DOHH2 (cell line): Measurements from ENCODE around the gene LAMA5.

Source experiments
- H3F3A ChIP-seq: fragments of 200-600 bp; sonication (generic), shearing (Covaris generic); 2 replicates; pipeline ENCODE4 v1.6.0; 2016; ENCODE audit warnings: antibody characterized with exemption, mild to moderate bottlenecking; ENCODE audit not compliant: control insufficient read depth, insufficient read depth
- H3K27ac ChIP-seq: fragments of 200-600 bp; sonication (generic); 2 replicates; pipeline ENCODE4 v1.5.1; 2014; ENCODE audit warnings: low read depth, mild to moderate bottlenecking, low read length, moderate library complexity
- H3K27me3 ChIP-seq: fragments of 200-600 bp; sonication (generic); 2 replicates; pipeline ENCODE4 v1.6.1; 2014; ENCODE audit warnings: mild to moderate bottlenecking, low read length, mixed read lengths; ENCODE audit not compliant: control insufficient read depth
- H3K36me3 ChIP-seq: fragments of 200-600 bp; sonication (generic); 2 replicates; pipeline ENCODE4 v1.6.1; 2014; ENCODE audit warnings: mild to moderate bottlenecking, low read length, moderate library complexity, mixed read lengths; ENCODE audit not compliant: control insufficient read depth
- H3K4me1 ChIP-seq: fragments of 200-600 bp; sonication (generic); 2 replicates; pipeline ENCODE4 v1.6.1; 2014; ENCODE audit warnings: mild to moderate bottlenecking, low read length, mixed read lengths; ENCODE audit not compliant: control insufficient read depth
- H3K4me2 ChIP-seq: fragments of 200-600 bp; sonication (generic); 2 replicates; pipeline ENCODE4 v1.6.0; 2014; ENCODE audit warnings: mild to moderate bottlenecking, low read length, moderate library complexity
- H3K4me3 ChIP-seq: fragments of 200-600 bp; sonication (generic); 2 replicates; pipeline ENCODE4 v1.5.1; 2014; ENCODE audit warnings: mild to moderate bottlenecking, low read length, mixed read lengths
- H3K79me2 ChIP-seq: fragments of 200-600 bp; sonication (generic); 2 replicates; pipeline ENCODE4 v1.6.1; 2014; ENCODE audit warnings: mild to moderate bottlenecking, low read length, mixed read lengths; ENCODE audit not compliant: control insufficient read depth
- H3K9me2 ChIP-seq: fragments of 200-600 bp; sonication (generic); replicated peaks from 2 replicates; pipeline ENCODE4 v1.6.1; 2014; ENCODE audit warnings: mild to moderate bottlenecking, low read length, mixed read lengths; ENCODE audit not compliant: control insufficient read depth
- H3K9me3 ChIP-seq: fragments of 200-600 bp; sonication (generic); 2 replicates; pipeline ENCODE4 v1.6.1; 2014; ENCODE audit warnings: antibody characterized with exemption, low read length, mixed read lengths; ENCODE audit not compliant: control insufficient read depth, insufficient read depth
- H4K20me1 ChIP-seq: fragments of 200-600 bp; sonication (generic); 2 replicates; pipeline ENCODE4 v1.6.0; 2014; ENCODE audit warnings: low read depth, mild to moderate bottlenecking, antibody characterized with exemption, low read length, moderate library complexity; ENCODE audit not compliant: control insufficient read depth, insufficient read depth
- EZH2phosphoT487 ChIP-seq: fragments of 200-600 bp; sonication (generic); IDR thresholded peaks from 2 replicates; pipeline ENCODE4 v1.6.1; 2017; ENCODE audit warnings: borderline replicate concordance, mild to moderate bottlenecking, antibody characterized with exemption, low read length, moderate library complexity, mixed read lengths
- TF ChIP-seq, protein P1 (sequence below): fragments of 200-600 bp; sonication (generic); IDR thresholded peaks from one replicate; pipeline ENCODE4 v1.5.1; 2014; ENCODE audit warnings: antibody characterized with exemption, mild to moderate bottlenecking, low read depth, low read length; ENCODE audit not compliant: poor library complexity, severe bottlenecking

The LAMA5 gene

DNA sequence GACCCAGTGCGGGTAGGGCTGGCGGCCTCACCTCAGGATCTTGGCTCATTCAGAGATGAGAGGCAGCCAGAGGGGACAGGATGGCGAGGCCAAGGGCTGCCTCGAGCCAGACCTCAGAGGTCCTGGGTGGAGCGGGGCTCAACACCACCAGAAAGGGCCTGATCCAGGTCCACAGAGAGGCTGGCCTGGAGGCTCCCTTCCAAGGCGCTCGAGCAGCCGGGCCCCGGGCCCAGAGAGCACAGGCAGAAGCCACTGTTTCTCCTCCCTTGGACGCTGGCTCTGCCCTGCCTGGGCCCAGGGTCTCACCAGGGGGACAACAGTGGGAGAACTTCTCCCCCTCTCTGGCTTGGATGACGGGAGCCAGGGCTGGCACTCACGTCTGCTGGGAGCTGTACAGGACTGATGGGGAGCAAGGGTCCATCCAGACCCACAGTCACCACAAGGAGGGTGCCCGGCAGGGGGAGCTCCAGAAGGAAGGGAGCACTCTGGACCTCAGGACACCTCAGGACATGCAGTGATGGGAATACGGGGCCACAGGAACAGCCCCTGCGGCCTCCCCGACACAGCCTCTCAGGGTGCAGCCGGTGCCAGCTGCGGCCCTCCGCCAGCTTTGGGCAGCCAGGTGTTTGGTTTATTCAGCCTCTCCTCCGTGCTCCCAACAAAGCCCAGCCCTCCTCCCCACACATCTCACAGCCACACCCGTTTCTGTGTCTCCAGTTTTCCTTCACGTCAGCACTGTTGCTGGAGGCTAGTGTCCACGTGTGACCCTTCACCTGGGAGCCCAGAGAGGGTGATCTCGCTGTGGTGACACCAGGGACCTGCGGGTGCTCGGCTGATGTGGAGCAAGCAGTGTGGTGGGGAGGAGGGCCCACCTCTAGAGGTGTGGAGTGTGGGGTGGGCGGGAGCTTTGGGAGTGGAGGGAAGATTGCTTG is 28.5 kb upstream of the LAMA5 start:
- Histone ChIP-seq H3K9me2 (no peaks in the 10 kb centered on the region), H3K4me1 (no peaks in the 10 kb centered on the region), H3K4me2 (no peak overlapping the region), H3K27me3 (no peaks in the 10 kb centered on the region), H3K36me3 (peaks cover 21% of the 10 kb centered on the region), H3K27ac (no peak overlapping the region), H3F3A (peaks cover 1% of the 10 kb centered on the region), H4K20me1 (no peaks in the 10 kb centered on the region), H3K4me3 (no peak overlapping the region), H3K9me3 (no peaks in the 10 kb centered on the region; the same call in 1 of the 2 replicates), H3K79me2 (no peaks in the 10 kb centered on the region)
- TF ChIP-seq, protein P1, sequence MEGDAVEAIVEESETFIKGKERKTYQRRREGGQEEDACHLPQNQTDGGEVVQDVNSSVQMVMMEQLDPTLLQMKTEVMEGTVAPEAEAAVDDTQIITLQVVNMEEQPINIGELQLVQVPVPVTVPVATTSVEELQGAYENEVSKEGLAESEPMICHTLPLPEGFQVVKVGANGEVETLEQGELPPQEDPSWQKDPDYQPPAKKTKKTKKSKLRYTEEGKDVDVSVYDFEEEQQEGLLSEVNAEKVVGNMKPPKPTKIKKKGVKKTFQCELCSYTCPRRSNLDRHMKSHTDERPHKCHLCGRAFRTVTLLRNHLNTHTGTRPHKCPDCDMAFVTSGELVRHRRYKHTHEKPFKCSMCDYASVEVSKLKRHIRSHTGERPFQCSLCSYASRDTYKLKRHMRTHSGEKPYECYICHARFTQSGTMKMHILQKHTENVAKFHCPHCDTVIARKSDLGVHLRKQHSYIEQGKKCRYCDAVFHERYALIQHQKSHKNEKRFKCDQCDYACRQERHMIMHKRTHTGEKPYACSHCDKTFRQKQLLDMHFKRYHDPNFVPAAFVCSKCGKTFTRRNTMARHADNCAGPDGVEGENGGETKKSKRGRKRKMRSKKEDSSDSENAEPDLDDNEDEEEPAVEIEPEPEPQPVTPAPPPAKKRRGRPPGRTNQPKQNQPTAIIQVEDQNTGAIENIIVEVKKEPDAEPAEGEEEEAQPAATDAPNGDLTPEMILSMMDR, result no peak
- no peak for TF ChIP-seq EZH2phosphoT487

DNA sequence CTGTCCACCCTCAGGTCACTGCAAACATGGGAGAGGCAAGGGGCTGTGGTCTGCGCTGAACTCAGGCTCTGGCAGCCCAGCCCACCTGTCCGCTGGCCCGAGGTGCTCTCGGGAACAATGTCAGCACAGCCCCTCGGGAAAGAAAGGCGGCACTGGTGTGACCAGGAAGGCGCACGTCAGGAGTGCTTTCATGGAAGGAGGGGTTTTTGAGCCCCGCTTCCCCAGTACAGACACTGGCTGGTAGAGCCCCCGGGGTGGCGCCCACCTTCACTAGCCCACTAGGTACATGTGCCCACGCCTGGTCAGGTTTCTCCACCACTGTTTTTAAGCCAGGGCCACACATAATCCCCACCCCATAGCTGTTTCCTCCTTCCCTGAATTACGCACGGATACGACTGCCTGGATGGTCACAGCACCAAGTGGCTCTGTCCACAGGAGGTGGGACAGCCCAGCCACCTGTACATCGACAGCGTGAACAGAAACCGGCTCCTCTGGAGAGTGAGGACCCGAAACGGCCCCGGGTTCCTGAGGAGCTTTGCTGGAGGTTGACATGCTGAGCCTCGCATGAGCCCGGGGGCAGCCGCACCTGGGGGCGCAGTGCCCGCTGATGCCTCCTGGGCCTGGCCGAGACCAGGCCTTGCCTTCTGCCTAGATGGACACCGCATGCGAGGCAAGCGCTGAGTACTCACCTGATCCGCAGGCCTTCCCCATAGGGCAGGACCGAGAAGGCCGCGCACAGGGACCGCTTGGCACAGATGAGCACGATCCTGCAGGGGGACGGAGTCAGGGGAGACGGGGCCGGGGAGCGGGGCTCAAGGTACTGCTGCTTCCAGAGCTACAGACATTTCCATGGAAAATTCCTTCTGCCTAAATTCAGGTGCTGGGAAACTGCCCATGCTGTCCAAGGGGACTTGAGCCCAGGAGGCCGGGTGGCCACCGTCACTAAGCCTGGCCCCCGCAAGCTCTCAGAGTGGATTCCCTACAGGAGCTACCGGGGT is 27.4 kb upstream of the LAMA5 start:
- no peak overlapping the region for H3K4me2 ChIP-seq
- H3K79me2 ChIP-seq, result peaks cover 2% of the 10 kb centered on the region
- no peaks in the 10 kb centered on the region for H3K27me3 ChIP-seq
- peaks cover 12% of the 10 kb centered on the region for H3F3A ChIP-seq
- H3K9me2 ChIP-seq, result no peaks in the 10 kb centered on the region
- no peaks in the 10 kb centered on the region for H3K4me1 ChIP-seq
- H4K20me1 ChIP-seq, result no peaks in the 10 kb centered on the region
- H3K36me3 ChIP-seq, result peaks cover 23% of the 10 kb centered on the region
- no peak overlapping the region for H3K4me3 ChIP-seq
- no peak overlapping the region for H3K27ac ChIP-seq
- TF ChIP-seq, protein P1, result no peak
- no peak for TF ChIP-seq EZH2phosphoT487
- no peaks in the 10 kb centered on the region; the same call in 1 of the 2 replicates for H3K9me3 ChIP-seq

DNA sequence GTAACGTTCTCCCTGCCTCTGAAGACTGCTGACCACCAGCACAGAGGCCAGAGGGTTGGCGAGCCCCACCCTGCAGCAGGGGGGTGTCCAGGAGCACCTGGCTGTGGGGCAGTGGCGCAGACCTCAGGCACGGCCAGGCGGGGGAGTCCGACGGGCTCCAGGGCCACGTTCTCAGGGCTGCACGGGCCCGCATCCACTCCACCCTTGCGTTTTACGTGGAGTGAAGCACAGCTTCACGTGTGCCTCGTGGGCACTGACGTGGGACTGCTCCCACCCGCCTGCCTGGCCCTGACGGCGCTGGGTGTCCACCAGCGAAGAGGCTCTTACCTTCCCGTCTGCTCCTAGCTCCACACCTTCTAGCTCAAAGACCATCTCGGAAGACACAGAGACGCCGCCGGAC is 26.7 kb upstream of the LAMA5 start:
- peaks cover 30% of the 10 kb centered on the region for H3K36me3 ChIP-seq

More for the DNA sequence above, 26.7 kb upstream of the LAMA5 start:
- no peak overlapping the region for H3K4me2 ChIP-seq
- peaks cover 9% of the 10 kb centered on the region for H3K79me2 ChIP-seq
- H3K9me3 ChIP-seq, result no peaks in the 10 kb centered on the region; the same call in 1 of the 2 replicates
- TF ChIP-seq, protein P1, result no peak
- no peak for TF ChIP-seq EZH2phosphoT487
- H4K20me1 ChIP-seq, result no peaks in the 10 kb centered on the region; the same call in 1 of the 2 replicates
- H3F3A ChIP-seq, result peaks cover 19% of the 10 kb centered on the region
- peaks cover under 1% of the 10 kb centered on the region; the same call in 1 of the 2 replicates for H3K4me1 ChIP-seq
- H3K9me2 ChIP-seq, result no peaks in the 10 kb centered on the region
- H3K4me3 ChIP-seq, result no peak overlapping the region
- no peak overlapping the region for H3K27ac ChIP-seq
- no peaks in the 10 kb centered on the region for H3K27me3 ChIP-seq
